Measurements from ENCODE around the gene ADGRA3.

The ADGRA3 gene

GRCh38 chr4:22515888-22516541 lies at the start of gene ADGRA3:
TSS of gene ADGRA3 (minus strand) at chr4:22516066. CDS start at chr4:22515784, 282 bp downstream.
- DNase-seq (ENCODE audit: low read depth), result no peak

- DNase-seq (ENCODE audit: low read depth), result no peak
Observed at GRCh38 chr4:22556495-22556894, 40.6 kb upstream of the ADGRA3 start.

GRCh38 chr4:22554670-22555069 lies 38.8 kb upstream of the ADGRA3 start:
- no peak for DNase-seq (ENCODE audit: low read depth)

GRCh38 chr4:22553560-22553959 lies 37.7 kb upstream of the ADGRA3 start:
- no peak for DNase-seq (ENCODE audit: low read depth)

GRCh38 chr4:22552812-22553211 lies 36.9 kb upstream of the ADGRA3 start:
- DNase-seq (ENCODE audit: low read depth), result no peak

GRCh38 chr4:22551550-22551949 lies 35.7 kb upstream of the ADGRA3 start:
- DNase-seq (ENCODE audit: low read depth), result no peak

GRCh38 chr4:22546299-22546698 lies 30.4 kb upstream of the ADGRA3 start:
- no peak for DNase-seq (ENCODE audit: low read depth)

GRCh38 chr4:22539251-22539650 lies 23.4 kb upstream of the ADGRA3 start:
- DNase-seq (ENCODE audit: low read depth), result no peak

GRCh38 chr4:22537864-22538263 lies 22.0 kb upstream of the ADGRA3 start:
- no peak for DNase-seq (ENCODE audit: low read depth)

GRCh38 chr4:22534374-22534773 lies 18.5 kb upstream of the ADGRA3 start:
- no peak for DNase-seq (ENCODE audit: low read depth)

GRCh38 chr4:22532896-22533295 lies 17.0 kb upstream of the ADGRA3 start:
- DNase-seq (ENCODE audit: low read depth), result no peak

GRCh38 chr4:22532117-22532516 lies 16.3 kb upstream of the ADGRA3 start:
- no peak for DNase-seq (ENCODE audit: low read depth)

GRCh38 chr4:22531311-22532019 lies 15.6 kb upstream of the ADGRA3 start:
- DNase-seq (ENCODE audit: low read depth), result no peak

GRCh38 chr4:22524895-22525294 lies 9.0 kb upstream of the ADGRA3 start:
- no peak for DNase-seq (ENCODE audit: low read depth)

GRCh38 chr4:22522706-22523501 lies 7.0 kb upstream of the ADGRA3 start:
- DNase-seq (ENCODE audit: low read depth), result no peak

- no peak for DNase-seq (ENCODE audit: low read depth)
Observed at GRCh38 chr4:22522206-22522605, 6.3 kb upstream of the ADGRA3 start.

- DNase-seq (ENCODE audit: low read depth), result no peak
Observed at GRCh38 chr4:22521240-22521639, 5.4 kb upstream of the ADGRA3 start.

- no peak for DNase-seq (ENCODE audit: low read depth)
Observed at GRCh38 chr4:22515145-22515887, 550 bp downstream of the ADGRA3 start.

GRCh38 chr4:22514481-22514880 lies 1.4 kb downstream of the ADGRA3 start:
- no peak for DNase-seq (ENCODE audit: low read depth)

GRCh38 chr4:22514001-22514400 lies 1.9 kb downstream of the ADGRA3 start:
- no peak for DNase-seq (ENCODE audit: low read depth)

- DNase-seq (ENCODE audit: low read depth), result no peak
Observed at GRCh38 chr4:22512306-22512705, 3.6 kb downstream of the ADGRA3 start.

- no peak for DNase-seq (ENCODE audit: low read depth)
Observed at GRCh38 chr4:22510750-22511149, 5.1 kb downstream of the ADGRA3 start.

Measured in activated T-helper 1 cell treated with Interleukin-2 at 50 U/mL for 16 hours (primary cell).